Neural progenitor cell (in vitro differentiated cells): Measurements from ENCODE around the gene STK4. TPM values are rescaled to one million over a fixed set of nuclear protein-coding genes. Genes with fewer than 3 reads are reported as not detected.

ENCODE experiments used
- DNase-seq: peaks from one replicate; pipeline ENCODE4 v3.0.0-alpha.2; 2016; ENCODE audit warnings: low spot score
- H2AFZ ChIP-seq: fragments of 200-600 bp; sonication (generic); replicated peaks from 2 replicates; pipeline ENCODE4 v1.6.1; 2016; ENCODE audit warnings: antibody characterized with exemption
- H3F3A ChIP-seq: fragments of 200-600 bp; sonication (generic); 2 replicates; pipeline ENCODE4 v1.6.1; 2016; ENCODE audit warnings: antibody characterized with exemption, low read depth
- H3K27ac ChIP-seq: fragments of 200-600 bp; sonication (generic); 2 replicates; pipeline ENCODE4 v1.5.1; 2016; ENCODE audit warnings: mild to moderate bottlenecking
- H3K27me3 ChIP-seq: fragments of 200-600 bp; sonication (generic); 2 replicates; pipeline ENCODE4 v1.6.1; 2016; ENCODE audit warnings: mild to moderate bottlenecking, moderate library complexity
- H3K36me3 ChIP-seq: fragments of 200-600 bp; sonication (generic); 2 replicates; pipeline ENCODE4 v1.5.1; 2016
- H3K4me1 ChIP-seq: fragments of 200-600 bp; sonication (generic); 2 replicates; pipeline ENCODE4 v1.6.1; 2016; ENCODE audit warnings: mixed run types
- H3K4me2 ChIP-seq: fragments of 200-600 bp; sonication (generic); 2 replicates; pipeline ENCODE4 v1.6.1; 2016
- H3K4me3 ChIP-seq: fragments of 200-600 bp; sonication (generic); 2 replicates; pipeline ENCODE4 v1.5.1; 2016
- H3K79me2 ChIP-seq: fragments of 200-600 bp; sonication (generic); 2 replicates; pipeline ENCODE4 v1.6.1; 2016; ENCODE audit warnings: low read depth
- H3K9ac ChIP-seq: fragments of 200-600 bp; sonication (generic); 2 replicates; pipeline ENCODE4 v1.6.1; 2016
- H3K9me3 ChIP-seq: fragments of 200-600 bp; sonication (generic); 2 replicates; pipeline ENCODE4 v1.5.1; 2016; ENCODE audit warnings: low read depth
- H4K20me1 ChIP-seq: fragments of 200-600 bp; sonication (generic); 2 replicates; pipeline ENCODE4 v1.6.1; 2016; ENCODE audit warnings: low read depth
- H3K27ac Mint-ChIP-seq: 3 replicates; pipeline ENCODE4 v1.8.0; 2021; ENCODE audit warnings: mixed read lengths
- H3K27me3 Mint-ChIP-seq: 2 replicates; pipeline ENCODE4 v1.8.0; 2022; ENCODE audit warnings: low read depth, mild to moderate bottlenecking, inconsistent platforms, moderate library complexity, mixed read lengths; ENCODE audit not compliant: insufficient read depth
- H3K36me3 Mint-ChIP-seq: 3 replicates; pipeline ENCODE4 v1.8.0; 2021; ENCODE audit warnings: mixed read lengths
- H3K4me1 Mint-ChIP-seq: 3 replicates; pipeline ENCODE4 v1.8.0; 2021; ENCODE audit warnings: mixed read lengths
- H3K4me3 Mint-ChIP-seq: 3 replicates; pipeline ENCODE4 v1.8.0; 2021; ENCODE audit warnings: mild to moderate bottlenecking, moderate library complexity, mixed read lengths
- H3K9me3 Mint-ChIP-seq: 3 replicates; pipeline ENCODE4 v1.8.0; 2020; ENCODE audit warnings: mixed read lengths
- CTCF ChIP-seq: fragments of 200-600 bp; sonication (generic); IDR thresholded peaks from 2 replicates; pipeline ENCODE4 v1.5.1; 2017; ENCODE audit warnings: antibody characterized with exemption, mild to moderate bottlenecking
- EZH2 ChIP-seq: fragments of 200-600 bp; sonication (generic); IDR thresholded peaks from 2 replicates; pipeline ENCODE4 v1.6.1; 2017; ENCODE audit warnings: antibody characterized with exemption, mild to moderate bottlenecking, moderate library complexity
- EZH2phosphoT487 ChIP-seq: fragments of 200-600 bp; sonication (generic); IDR thresholded peaks from 2 replicates; pipeline ENCODE4 v1.6.1; 2017; ENCODE audit warnings: antibody characterized with exemption
- total RNA-seq: library from RNA; depleted of rRNA; stranded (reverse); fragments of >200 nt; gene quantifications from 2 replicates; pipeline ENCODE4 v1.2.3, GENCODE V29; 2015; ENCODE audit warnings: low replicate concordance

STK4 gene
- total RNA-seq, 1 donor from 2014 or later, result 46.1 TPM

DNA sequence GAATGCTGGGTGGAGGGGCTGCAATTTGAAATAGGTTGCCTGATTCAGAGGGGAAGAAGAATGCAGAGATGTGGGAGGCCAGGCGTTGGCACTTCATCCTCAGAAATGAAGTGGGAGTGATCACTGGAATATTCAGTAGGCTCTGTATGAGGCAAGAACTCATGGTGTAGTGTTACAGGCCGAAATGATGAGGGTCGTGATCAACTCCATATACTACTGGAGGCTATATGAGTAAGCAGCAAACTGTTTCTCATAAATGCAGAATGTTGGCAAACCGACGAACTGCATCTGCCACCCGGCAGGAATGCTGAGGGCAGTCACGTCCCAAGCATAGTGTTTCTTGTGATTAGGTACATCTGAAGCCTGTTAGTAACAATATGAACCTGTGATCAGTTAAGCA, 121.9 kb downstream of the STK4 start:
- Histone ChIP-seq H3K36me3 (no peaks in the 10 kb centered on the region), H3K4me2 (no peak overlapping the region), H3K9me3 (no peaks in the 10 kb centered on the region), H3K4me1 (no peaks in the 10 kb centered on the region), H3K27me3 (no peaks in the 10 kb centered on the region), H3F3A (no peaks in the 10 kb centered on the region), H3K79me2 (no peaks in the 10 kb centered on the region), H3K27ac (no peak overlapping the region), H4K20me1 (no peaks in the 10 kb centered on the region), H3K4me3 (no peak overlapping the region), H3K9ac (no peak overlapping the region), H2AFZ (no peak overlapping the region)
- H3K9me3 Mint-ChIP-seq, result peaks cover 2% of the 10 kb centered on the region
- H3K27ac Mint-ChIP-seq, result no peak overlapping the region
- peaks cover 2% of the 10 kb centered on the region for H3K27me3 Mint-ChIP-seq
- no peaks in the 10 kb centered on the region for H3K4me1 Mint-ChIP-seq
- peaks cover 4% of the 10 kb centered on the region for H3K36me3 Mint-ChIP-seq
- no peak overlapping the region for H3K4me3 Mint-ChIP-seq
- DNase-seq, result no peak
- TF ChIP-seq EZH2 (no peak), CTCF (no peak), EZH2phosphoT487 (no peak)

GRCh38 chr20:45090481-45090880, 124.2 kb downstream of the STK4 start:
- Mint-ChIP-seq H3K27me3 (peaks cover 2% of the 10 kb centered on the region), H3K4me1 (no peaks in the 10 kb centered on the region), H3K9me3 (peaks cover 2% of the 10 kb centered on the region), H3K4me3 (no peak overlapping the region), H3K36me3 (no peaks in the 10 kb centered on the region), H3K27ac (no peak overlapping the region)
- H3K79me2 ChIP-seq, result no peaks in the 10 kb centered on the region
- H3K9me3 ChIP-seq, result no peaks in the 10 kb centered on the region
- H2AFZ ChIP-seq, result no peak overlapping the region
- no peaks in the 10 kb centered on the region for H4K20me1 ChIP-seq
- TF ChIP-seq EZH2phosphoT487, result no peak
- no peak for TF ChIP-seq CTCF
- TF ChIP-seq EZH2, result no peak
- H3K27ac ChIP-seq, result no peak overlapping the region
- no peak overlapping the region for H3K4me2 ChIP-seq
- no peak for DNase-seq
- no peak overlapping the region for H3K9ac ChIP-seq
- H3K4me3 ChIP-seq, result no peak overlapping the region
- H3K27me3 ChIP-seq, result no peaks in the 10 kb centered on the region
- no peaks in the 10 kb centered on the region for H3F3A ChIP-seq
- H3K36me3 ChIP-seq, result no peaks in the 10 kb centered on the region
- H3K4me1 ChIP-seq, result no peaks in the 10 kb centered on the region

- Mint-ChIP-seq H3K4me1 (no peaks in the 10 kb centered on the region), H3K4me3 (no peak overlapping the region), H3K27ac (no peak overlapping the region), H3K27me3 (peaks cover 3% of the 10 kb centered on the region), H3K9me3 (no peaks in the 10 kb centered on the region), H3K36me3 (no peaks in the 10 kb centered on the region)
- H3K4me1 ChIP-seq, result no peaks in the 10 kb centered on the region
- H3K4me2 ChIP-seq, result no peak overlapping the region
- no peaks in the 10 kb centered on the region for H3F3A ChIP-seq
- H4K20me1 ChIP-seq, result no peaks in the 10 kb centered on the region
- no peak overlapping the region for H3K27ac ChIP-seq
- TF ChIP-seq CTCF, result no peak
- no peak for TF ChIP-seq EZH2
- TF ChIP-seq EZH2phosphoT487, result no peak
- no peak overlapping the region for H3K9ac ChIP-seq
- H3K36me3 ChIP-seq, result no peaks in the 10 kb centered on the region
- H3K9me3 ChIP-seq, result no peaks in the 10 kb centered on the region
- DNase-seq, result no peak
- H3K27me3 ChIP-seq, result peaks cover 5% of the 10 kb centered on the region
- H3K79me2 ChIP-seq, result no peaks in the 10 kb centered on the region
- no peak overlapping the region for H3K4me3 ChIP-seq
- no peak overlapping the region for H2AFZ ChIP-seq
Observed at GRCh38 chr20:45091366-45091765, 125.1 kb downstream of the STK4 start.

GRCh38 chr20:45092898-45093297, 126.6 kb downstream of the STK4 start:
- no peak overlapping the region for H3K4me2 ChIP-seq
- no peak for TF ChIP-seq EZH2phosphoT487
- TF ChIP-seq EZH2, result no peak
- TF ChIP-seq CTCF, result no peak
- H3K4me1 ChIP-seq, result no peaks in the 10 kb centered on the region
- no peak overlapping the region for H3K27ac Mint-ChIP-seq
- no peaks in the 10 kb centered on the region for H3F3A ChIP-seq
- H3K27me3 Mint-ChIP-seq, result peaks cover 2% of the 10 kb centered on the region
- H4K20me1 ChIP-seq, result no peaks in the 10 kb centered on the region
- H3K9me3 Mint-ChIP-seq, result no peaks in the 10 kb centered on the region
- H3K4me3 ChIP-seq, result no peak overlapping the region
- peaks cover 21% of the 10 kb centered on the region for H3K27me3 ChIP-seq
- no peak for DNase-seq
- H3K27ac ChIP-seq, result no peak overlapping the region
- no peak overlapping the region for H2AFZ ChIP-seq
- no peak overlapping the region for H3K4me3 Mint-ChIP-seq
- H3K9ac ChIP-seq, result no peak overlapping the region
- H3K9me3 ChIP-seq, result no peaks in the 10 kb centered on the region
- no peaks in the 10 kb centered on the region for H3K36me3 Mint-ChIP-seq
- no peaks in the 10 kb centered on the region for H3K4me1 Mint-ChIP-seq
- no peaks in the 10 kb centered on the region for H3K36me3 ChIP-seq
- no peaks in the 10 kb centered on the region for H3K79me2 ChIP-seq
